DLD1 (cell line): Measurements from ENCODE around the gene APBB2.
"Not testable (repeated sequence)": the region's sequence is repeated elsewhere in the genome, so short reads cannot be mapped to it uniquely, and the experiment has no call there.

ENCODE experiments used
- in situ Hi-C: cut with HindIII; loops from 2 replicates; pipeline ENCODE4 v1.10.0; 2017; ENCODE audit warnings: low sequenced_read_pairs

Gene APBB2

GRCh38 chr4:40919976-40920375 lies 294.4 kb downstream of the APBB2 start:
- in situ Hi-C loops = not testable (repeated sequence)

- in situ Hi-C loops = no loop called here
Measured at GRCh38 chr4:40918330-40918729, 296.0 kb downstream of the APBB2 start.

GRCh38 chr4:40916880-40917279 lies 297.5 kb downstream of the APBB2 start:
- in situ Hi-C loops = no loop called here

- in situ Hi-C loops = no loop called here
Measured at GRCh38 chr4:40916218-40916555, 298.2 kb downstream of the APBB2 start.

GRCh38 chr4:40915318-40916217 lies 298.8 kb downstream of the APBB2 start:
- in situ Hi-C loops = no loop called here

GRCh38 chr4:40912460-40913184 lies 301.7 kb downstream of the APBB2 start:
- in situ Hi-C loops = no loop called here

- in situ Hi-C loops = no loop called here
Measured at GRCh38 chr4:40910706-40911105, 303.6 kb downstream of the APBB2 start.

GRCh38 chr4:40909363-40909876 lies 304.9 kb downstream of the APBB2 start:
- in situ Hi-C loops = no loop called here

- in situ Hi-C loops = no loop called here
Measured at GRCh38 chr4:40908702-40909362, 305.5 kb downstream of the APBB2 start.

GRCh38 chr4:40908297-40908696 lies 306.0 kb downstream of the APBB2 start:
- in situ Hi-C loops = no loop called here

GRCh38 chr4:40905414-40905813 lies 308.9 kb downstream of the APBB2 start:
- in situ Hi-C loops = no loop called here

GRCh38 chr4:40900531-40900930 lies 313.8 kb downstream of the APBB2 start:
- in situ Hi-C loops = not testable (repeated sequence)

GRCh38 chr4:40897557-40898203 lies 316.7 kb downstream of the APBB2 start:
- in situ Hi-C loops = no loop called here

GRCh38 chr4:40890764-40891163 lies 323.6 kb downstream of the APBB2 start:
- in situ Hi-C loops = no loop called here

GRCh38 chr4:40890199-40890598 lies 324.1 kb downstream of the APBB2 start:
- in situ Hi-C loops = no loop called here

- in situ Hi-C loops = no loop called here
Measured at GRCh38 chr4:40888933-40889332, 325.4 kb downstream of the APBB2 start.

GRCh38 chr4:40887764-40888131 lies 326.6 kb downstream of the APBB2 start:
- in situ Hi-C loops = no loop called here

GRCh38 chr4:40886931-40887763 lies 327.2 kb downstream of the APBB2 start:
- in situ Hi-C loops = no loop called here

GRCh38 chr4:40881851-40882250 lies 332.5 kb downstream of the APBB2 start:
- in situ Hi-C loops = loop anchor here (5.0 kb wide), 1 partner anchor 40 kb away; no protein-coding TSS in a partner anchor

- in situ Hi-C loops = loop anchor here (5.0 kb wide), 1 partner anchor 39 kb away; no protein-coding TSS in a partner anchor
Measured at GRCh38 chr4:40881096-40881495, 333.2 kb downstream of the APBB2 start.
